Left colon (tissue), 2 donors: ENCODE results near the gene DHDDS. TPM values are rescaled to one million over a fixed set of nuclear protein-coding genes. Genes with fewer than 3 reads are reported as not detected.
"Not testable (repeated sequence)": the region's sequence is repeated elsewhere in the genome, so short reads cannot be mapped to it uniquely, and the experiment has no call there.

Source experiments
- ATAC-seq: fragments of 200-7000 bp; cut with Tn5 transposase; one replicate; pipeline ENCODE4 v1.9.1; 2020; ENCODE audit warnings: mild to moderate bottlenecking, moderate library complexity
- DNase-seq, 2 donors: peaks; one replicate each; pipeline ENCODE4 v3.0.0-alpha.2; 2020
- intact Hi-C, 2 donors: fragments of 100-400 bp; cut with DNase I in 1 of 2; cut with micrococcal nuclease in 1 of 2; formaldehyde crosslinking; loops; one replicate each; pipeline versions ENCODE4 v1.11.2 to v1.14.0; 2022; cut with DNase I, micrococcal nuclease
- long read RNA-seq: library from polyadenylated mRNA; unstranded; transcript quantifications from one replicate; pipeline ENCODE4 v2.0.0, GENCODE V29; 2021
- total RNA-seq, 2 donors: library from RNA; stranded (reverse); fragmentation: NEBNext Ultra II Directional; extraction: Animal tissue kit (Norgen Biotek cat#: 25700); gene quantifications; one replicate each; pipeline ENCODE4 v1.2.1, GENCODE V29; 2021
- donor health status: DM: no; HTN: no; CAD: no.
- donor health status: DM: yes; HTN: yes; CAD: no.

Gene DHDDS, protein sequence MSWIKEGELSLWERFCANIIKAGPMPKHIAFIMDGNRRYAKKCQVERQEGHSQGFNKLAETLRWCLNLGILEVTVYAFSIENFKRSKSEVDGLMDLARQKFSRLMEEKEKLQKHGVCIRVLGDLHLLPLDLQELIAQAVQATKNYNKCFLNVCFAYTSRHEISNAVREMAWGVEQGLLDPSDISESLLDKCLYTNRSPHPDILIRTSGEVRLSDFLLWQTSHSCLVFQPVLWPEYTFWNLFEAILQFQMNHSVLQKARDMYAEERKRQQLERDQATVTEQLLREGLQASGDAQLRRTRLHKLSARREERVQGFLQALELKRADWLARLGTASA
- 100 to 1,000 TPM; 124 to 126 TPM for total RNA-seq
- long read RNA-seq, transcript DHDDS-201 (9 exons, 1,403 nt) = major isoform, 17 of 103 reads
- long read RNA-seq, partial matches to known transcripts = 58 of 103 reads
- long read RNA-seq, other reads (novel, unspliced or antisense) = 23 of 103 reads

DNA sequence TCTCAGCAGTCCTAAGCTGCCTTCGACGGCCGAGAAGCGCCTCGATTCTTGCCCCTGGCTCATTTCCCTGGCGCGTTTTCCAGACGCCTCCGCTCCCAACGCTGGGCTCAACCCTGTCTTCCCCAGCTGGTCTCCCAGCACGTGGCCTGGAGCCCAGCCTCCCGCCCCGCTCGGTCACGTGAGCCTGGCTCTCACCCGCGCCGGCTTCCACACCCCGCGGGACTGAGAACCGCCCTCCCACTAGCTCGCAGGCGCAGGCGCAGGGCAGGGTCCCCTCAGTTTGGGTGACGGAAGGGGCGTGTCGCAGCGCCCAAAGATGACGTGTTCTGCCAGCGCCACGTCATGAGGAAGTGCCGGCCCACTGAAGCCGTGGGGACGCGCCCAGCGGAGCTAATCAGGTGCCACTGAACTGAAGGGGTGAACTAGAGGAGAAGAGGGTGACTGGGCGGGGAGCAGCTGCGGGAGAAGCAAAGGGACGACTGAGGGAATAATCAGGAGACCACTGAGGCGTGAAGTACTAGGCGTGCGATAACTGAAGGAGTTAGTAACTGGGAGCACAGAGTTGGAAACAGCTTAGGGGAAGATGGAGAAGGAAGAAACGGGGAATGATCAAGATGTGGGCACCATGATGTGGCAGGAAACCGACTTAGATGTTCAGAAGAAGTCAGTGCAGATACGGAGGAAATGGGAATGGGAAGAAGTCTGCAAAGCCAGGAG lies at the start of gene DHDDS:
DHDDS (plus strand) TSS at position 343 of the 717 bp plus-strand sequence. CDS start 625 bp downstream, outside the sequence.
- intact Hi-C loops = no loop called here
- DNase-seq (peak; percentile 98), ATAC-seq (peak; percentile 93)

DNA sequence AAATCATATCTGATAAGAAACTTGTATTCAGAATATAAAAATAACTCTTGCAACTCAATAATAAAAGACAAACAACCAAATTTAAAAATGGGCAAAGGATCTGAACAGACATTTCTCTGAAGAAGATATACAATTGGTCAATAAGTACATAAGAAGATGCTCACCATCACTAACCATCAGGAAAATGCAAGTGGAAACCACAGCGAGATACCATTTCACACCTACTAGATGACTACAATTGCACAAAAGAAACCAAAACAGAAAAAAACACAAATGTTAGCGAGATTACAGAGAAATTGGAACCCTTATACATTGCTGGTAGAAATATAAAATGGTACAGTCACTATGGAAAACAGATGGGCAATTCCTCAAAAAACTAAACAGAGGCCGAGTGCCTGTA lies 48.0 kb upstream of the DHDDS start:
- intact Hi-C loops = no loop called here
- ATAC-seq (no peak), DNase-seq (no peak)

DNA sequence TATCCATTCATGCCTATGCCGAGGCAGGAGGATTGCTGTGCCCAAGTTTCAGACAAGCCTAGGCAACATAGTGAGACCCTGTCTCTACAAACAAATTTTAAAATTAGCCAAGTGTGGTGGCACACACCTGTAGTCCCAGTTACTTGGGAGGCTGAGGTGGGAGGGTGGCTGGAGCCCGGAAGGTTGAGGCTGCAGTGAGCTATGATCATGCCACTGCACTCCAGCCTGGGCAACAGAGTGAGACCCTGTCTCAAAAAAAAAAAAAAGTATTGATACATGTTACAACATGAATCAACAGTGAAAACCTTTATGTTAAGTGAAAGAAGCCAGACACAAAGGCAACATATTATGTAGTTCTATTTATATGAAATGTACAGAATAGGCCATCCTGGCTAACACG lies 47.1 kb upstream of the DHDDS start:
- not testable (repeated sequence) for ATAC-seq, DNase-seq
- intact Hi-C loops = loop anchor here in 1 of 2 donors (5.0 kb wide), 1 partner anchor 323 kb away; no protein-coding TSS in a partner anchor

DNA sequence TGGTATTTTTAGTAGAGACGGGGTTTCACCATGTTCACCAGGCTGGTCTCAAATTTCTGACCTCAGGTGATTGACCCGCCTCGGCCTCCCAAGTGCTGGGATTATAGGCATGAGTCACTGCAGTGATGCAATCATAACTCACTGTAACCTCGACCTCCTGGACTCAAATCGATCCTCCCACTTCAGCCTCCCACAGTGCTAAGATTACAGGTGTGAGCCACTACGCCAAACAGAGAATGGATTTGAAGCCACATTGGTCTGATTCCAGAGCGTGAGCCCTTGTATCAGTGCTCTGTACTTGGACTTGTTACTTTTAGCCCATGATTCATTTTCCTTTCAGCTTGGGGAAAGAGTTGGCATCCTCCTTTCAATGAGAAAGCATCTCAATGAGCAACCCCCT lies 44.7 kb upstream of the DHDDS start:
- no peak for DNase-seq
- peak; percentile 84 for ATAC-seq
- intact Hi-C loops = loop anchor here in 1 of 2 donors (5.0 kb wide), 1 partner anchor 325 kb away; no protein-coding TSS in a partner anchor

DNA sequence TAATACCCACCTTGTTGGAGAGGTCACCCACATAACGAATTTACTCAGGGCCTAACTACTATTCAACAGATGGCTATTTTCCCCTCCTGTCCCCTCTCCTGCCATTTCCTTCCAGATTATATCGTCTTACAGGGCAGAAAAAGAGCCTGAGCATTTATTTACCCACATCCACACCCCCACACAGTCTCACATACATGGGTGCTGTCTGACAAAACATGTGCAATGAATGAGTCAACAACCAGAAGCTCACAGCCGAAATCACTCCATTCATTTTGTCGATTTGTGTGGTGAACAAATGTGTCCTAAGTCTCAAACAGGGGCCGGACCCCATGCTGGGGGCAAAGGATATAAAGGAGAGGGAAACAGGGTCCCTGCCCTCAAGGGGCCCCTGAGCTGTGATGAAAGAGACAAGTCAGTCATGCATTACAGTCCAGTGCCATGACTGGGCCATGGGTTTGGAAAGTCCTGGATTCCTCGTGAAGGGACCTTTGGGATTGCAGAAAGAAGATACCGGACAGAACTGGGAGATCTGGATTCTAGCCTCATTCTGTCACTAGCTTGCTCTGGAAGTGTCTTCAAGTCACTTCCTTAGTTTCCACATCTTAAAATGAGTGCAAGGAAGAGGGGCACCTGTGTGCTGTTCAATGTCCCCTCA lies 43.2 kb upstream of the DHDDS start:
- intact Hi-C loops = loop anchor here in 1 of 2 donors (5.0 kb wide), 1 partner anchor 327 kb away; no protein-coding TSS in a partner anchor
- no peak for ATAC-seq

DNA sequence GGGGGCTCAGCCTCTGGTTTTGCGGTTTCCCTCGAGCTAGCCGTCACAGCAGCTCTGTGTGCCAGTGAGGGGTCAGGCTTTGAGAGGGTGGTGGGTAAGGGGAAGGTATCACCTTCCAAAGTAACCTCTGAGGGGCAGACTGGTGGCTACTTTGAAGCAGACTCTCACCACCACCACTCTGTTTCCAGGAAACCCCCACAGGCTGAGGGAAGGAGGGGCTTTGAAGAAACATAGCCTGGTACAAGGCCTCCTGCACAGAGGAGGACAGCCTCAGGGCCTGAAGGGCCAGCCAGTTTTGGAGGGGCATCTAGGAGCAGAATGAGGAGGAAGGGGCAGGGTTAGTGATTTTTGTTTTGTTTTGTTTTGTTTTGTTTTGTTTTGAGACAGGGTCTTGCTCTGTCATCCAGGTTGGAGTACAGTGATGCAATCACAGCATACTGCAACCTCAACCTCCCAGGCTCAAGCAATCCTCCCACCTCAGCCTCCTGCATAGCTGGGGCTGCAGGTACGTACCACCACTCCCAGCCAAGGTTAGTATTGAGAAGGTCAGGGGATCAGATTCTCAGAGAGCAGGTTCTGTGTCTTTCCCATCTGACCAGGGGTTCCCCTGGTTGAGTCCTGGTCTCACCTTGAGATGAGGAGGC lies 42.4 kb upstream of the DHDDS start:
- intact Hi-C loops = loop anchor here in 1 of 2 donors (5.0 kb wide), 1 partner anchor 327 kb away; no protein-coding TSS in a partner anchor
- DNase-seq = no peak
- ATAC-seq = no peak

More for the DNA sequence above, 43.2 kb upstream of the DHDDS start:
- DNase-seq = no peak

DNA sequence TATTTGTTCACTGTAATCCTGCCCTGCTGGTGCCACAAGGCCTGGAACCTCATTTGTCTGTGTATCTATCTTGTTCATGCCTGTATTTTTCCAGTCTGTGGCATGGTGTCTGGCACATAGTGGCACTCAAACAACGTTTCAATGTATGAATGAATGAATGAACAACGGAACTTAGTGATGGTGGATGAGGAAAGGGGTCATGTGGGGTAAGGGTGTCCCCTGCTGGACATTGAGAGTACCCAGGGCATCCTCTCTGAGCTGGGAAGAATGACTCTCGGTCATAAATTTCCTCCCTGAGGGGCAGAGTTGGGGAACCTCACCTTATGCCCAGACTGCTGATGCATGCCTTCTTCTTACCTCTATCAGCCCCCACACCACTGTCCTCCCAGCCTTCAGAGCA lies 40.7 kb upstream of the DHDDS start:
- ATAC-seq = peak; percentile 44
- no peak for DNase-seq
- intact Hi-C loops = no loop called here

DNA sequence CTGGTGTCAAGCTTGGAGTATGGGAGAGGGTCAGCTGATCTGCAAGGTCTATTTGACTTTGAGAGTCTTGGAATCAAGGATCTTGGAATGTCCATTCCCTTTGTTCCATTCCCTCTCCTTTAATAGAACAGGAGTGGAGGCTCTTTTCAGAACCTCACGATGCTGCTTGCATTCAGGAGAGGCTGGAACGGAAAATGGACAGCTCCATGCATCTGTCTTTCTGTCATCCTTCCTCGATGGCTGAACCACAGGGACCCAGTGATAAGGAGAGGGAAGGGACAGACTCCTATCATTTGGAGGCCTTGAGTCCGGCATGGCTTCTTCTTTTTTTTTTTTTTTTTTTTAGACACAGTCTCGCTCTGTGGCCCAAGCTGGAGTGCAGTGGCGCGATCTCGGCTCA lies 36.4 kb upstream of the DHDDS start:
- intact Hi-C loops = no loop called here
- DNase-seq (no peak), ATAC-seq (no peak)

DNA sequence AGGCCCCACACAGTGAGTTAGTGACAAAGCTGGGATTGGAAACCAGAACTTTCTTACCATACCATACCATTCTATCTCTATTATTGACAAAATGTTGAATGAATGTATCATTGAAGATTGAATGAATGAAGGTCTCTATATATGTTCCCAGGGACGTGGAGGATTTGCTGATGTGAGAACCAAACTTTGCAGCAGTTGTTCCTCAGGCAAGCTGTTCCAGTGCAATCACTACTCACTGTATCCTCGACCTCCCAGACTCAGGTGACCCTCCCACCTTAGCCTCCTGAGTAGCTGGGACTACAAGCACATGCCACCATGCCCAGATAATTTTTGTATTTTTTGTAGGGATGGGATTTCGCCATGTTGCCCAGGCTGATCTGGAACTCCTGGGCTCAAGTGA lies 33.1 kb upstream of the DHDDS start:
- ATAC-seq (no peak), DNase-seq (no peak)
- intact Hi-C loops = no loop called here

DNA sequence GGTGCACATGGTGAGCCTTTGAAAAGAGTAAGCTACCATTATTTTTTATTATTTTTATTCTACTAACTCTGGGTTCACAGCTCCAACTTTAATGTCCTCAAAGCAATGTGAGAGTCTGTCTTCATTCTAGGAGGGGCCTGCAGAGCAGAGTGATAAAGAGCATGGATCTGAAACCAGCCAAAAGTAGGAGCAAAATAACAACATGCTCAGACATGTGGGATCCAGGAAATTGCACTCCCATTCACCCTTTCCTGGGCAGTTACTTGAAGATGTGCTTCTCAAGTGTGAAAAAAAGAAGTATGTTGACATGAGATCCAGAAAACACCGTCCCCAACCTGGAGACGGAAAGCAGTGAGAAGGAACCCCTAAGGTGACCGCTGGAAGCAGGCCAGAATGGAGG lies 30.2 kb upstream of the DHDDS start:
- intact Hi-C loops = no loop called here
- DNase-seq = no peak
- no peak for ATAC-seq

DNA sequence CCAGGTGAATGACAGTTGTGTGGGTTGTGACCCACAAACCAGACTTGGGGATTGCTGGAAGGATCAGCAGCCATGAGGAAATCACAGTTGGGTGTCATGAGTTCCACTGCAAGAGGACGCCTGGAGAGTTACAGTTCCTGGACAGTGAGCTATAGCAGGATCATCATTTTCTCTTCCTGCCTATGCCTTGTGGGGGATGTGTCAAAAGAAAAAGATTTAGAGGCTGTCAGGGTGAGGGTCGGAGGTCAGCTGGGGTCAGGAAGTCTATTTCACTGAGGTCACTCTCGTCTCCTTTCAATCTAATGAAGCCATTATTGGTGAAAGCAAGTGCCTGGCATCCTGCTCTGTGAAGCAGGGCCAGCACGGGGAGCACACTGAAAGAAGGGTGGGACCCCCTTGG lies 28.5 kb upstream of the DHDDS start:
- no peak for ATAC-seq
- intact Hi-C loops = no loop called here
- no peak for DNase-seq

DNA sequence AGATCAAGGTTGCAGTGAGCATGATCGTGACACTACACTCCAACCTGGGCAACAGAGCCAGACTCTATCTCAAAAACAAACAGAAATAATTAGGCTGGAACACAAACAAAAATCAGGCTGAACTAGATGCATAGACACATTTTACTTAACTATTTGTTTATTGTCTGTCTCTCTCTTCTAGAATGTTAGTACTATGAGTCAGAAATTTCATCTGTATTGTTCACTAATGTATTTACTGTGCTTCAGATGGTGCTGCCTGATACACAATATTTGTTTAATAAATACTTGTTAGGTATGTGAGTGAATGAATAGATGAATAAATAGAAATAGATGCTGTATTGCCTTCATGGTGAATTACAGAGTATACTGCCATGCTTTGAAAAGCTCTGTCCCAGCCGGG lies 27.5 kb upstream of the DHDDS start:
- intact Hi-C loops = no loop called here
- ATAC-seq (no peak), DNase-seq (no peak)

DNA sequence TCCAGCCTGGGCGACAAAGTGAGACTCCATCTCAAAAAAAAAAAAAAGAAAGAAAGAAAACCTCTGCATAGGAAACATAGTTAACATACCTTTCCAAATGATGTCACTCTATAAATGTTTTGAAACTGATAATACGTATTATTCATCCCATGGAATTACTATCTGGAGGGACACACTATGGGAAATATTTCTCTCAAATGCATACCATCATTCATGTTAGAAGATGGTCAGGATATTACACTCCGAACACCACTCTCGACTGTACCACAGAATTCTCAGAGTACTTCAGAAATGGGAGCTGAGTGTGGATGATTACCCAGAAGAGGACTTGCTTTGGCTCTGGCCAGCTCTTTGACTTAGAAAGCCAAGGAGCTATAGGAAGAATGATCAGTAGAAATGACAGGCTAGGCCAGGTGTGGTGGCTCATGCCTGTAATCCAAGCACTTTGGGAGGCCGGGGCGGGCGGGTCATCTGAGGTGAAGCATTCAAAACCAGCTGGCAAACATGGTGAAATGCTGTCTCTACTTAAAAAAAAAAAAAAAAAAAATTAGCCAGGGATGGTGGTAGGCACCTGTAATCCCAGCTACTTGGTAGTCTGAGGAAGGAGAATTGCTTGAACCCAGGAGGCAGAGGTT lies 26.7 kb upstream of the DHDDS start:
- intact Hi-C loops = no loop called here
- DNase-seq = no peak
- ATAC-seq = no peak

DNA sequence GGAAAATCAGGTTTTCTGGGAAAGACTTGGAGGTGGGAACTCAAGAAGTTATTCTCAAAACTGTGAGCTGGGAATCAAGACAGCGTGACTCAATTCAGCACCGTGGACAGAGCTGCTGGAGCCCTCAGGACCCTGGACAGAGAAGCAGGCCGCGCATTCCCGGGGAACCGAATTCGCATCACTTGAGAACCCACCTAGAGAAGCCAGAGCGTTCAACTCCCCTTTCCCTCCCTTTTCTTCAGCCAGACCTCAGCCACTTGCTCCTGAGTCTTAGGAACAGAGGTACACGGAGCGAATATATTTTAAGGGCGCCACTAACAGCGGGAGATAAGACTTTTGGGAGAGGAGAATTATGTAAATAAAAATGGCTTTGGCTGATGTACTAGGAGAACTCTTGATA lies 23.5 kb upstream of the DHDDS start:
- peak; percentile 81 for ATAC-seq
- intact Hi-C loops = no loop called here

DNA sequence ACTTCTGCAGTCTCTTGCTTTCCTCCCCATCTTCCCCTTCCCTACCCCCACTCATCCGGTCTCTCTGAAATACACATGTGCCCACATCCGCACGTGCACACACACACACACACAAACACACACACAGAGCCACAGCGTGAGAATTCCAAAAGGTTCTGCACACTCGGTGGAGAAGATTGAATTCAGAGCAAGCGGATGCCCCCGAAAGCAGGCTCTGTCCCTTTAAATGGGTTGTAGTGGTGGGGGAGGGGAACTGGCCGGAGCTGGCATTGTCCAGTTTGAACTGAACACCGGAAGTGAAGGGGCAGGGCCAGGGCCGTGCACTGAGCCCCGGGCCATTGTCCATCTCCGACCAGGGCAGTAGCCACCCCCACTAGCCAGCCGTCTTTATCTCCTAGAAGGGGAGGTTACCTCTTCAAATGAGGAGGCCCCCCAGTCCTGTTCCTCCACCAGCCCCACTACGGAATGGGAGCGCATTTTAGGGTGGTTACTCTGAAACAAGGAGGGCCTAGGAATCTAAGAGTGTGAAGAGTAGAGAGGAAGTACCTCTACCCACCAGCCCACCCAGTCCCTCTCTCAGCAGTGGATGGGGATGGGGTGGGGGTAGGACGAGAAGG lies 22.8 kb upstream of the DHDDS start:
- ATAC-seq = no peak
- no peak for DNase-seq

More for the DNA sequence above, 23.5 kb upstream of the DHDDS start:
- peak; percentile 30 to 74 for DNase-seq

DNA sequence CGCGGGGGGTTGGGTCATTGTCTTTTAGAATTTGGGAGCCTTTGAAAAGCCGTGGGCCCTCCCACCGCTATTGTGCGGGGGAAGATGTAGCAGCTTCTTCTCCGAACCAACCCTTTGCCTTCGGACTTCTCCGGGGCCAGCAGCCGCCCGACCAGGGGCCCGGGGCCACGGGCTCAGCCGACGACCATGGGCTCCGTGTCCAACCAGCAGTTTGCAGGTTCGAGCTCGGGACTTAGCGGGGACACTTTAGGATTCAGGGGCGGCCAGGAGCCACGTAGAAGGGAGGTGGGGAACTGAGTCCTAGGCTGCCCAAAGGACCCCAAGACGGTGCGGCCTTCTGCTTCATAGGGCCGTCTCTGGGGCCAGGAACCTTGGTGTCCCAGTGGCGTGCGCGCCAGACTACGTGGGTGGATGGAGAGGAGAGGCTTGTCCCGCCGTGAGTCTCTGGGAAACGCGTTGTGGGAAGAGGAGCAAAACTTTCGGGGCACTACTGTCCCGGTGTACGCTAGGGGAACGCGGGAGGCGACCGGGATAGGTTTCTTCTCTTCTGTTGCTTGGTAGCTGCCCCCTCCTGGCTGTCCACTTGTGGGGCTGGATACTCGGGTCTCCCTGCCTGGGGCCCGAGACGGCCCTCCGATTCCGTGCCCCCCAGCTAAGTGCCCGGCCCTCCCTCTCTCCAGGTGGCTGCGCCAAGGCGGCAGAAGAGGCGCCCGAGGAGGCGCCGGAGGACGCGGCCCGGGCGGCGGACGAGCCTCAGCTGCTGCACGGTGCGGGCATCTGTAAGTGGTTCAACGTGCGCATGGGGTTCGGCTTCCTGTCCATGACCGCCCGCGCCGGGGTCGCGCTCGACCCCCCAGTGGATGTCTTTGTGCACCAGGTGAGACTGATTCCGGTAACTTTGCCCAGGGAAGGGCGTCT lies 21.2 kb upstream of the DHDDS start, which contains the start of gene LIN28A:
LIN28A (plus strand) TSS at position 112 of the 918 bp plus-strand sequence; CDS start at position 187, 75 bp downstream.
- DNase-seq = no peak
- no peak for ATAC-seq
- intact Hi-C loops = no loop called here

More for the DNA sequence above, 22.8 kb upstream of the DHDDS start:
- intact Hi-C loops = no loop called here

DNA sequence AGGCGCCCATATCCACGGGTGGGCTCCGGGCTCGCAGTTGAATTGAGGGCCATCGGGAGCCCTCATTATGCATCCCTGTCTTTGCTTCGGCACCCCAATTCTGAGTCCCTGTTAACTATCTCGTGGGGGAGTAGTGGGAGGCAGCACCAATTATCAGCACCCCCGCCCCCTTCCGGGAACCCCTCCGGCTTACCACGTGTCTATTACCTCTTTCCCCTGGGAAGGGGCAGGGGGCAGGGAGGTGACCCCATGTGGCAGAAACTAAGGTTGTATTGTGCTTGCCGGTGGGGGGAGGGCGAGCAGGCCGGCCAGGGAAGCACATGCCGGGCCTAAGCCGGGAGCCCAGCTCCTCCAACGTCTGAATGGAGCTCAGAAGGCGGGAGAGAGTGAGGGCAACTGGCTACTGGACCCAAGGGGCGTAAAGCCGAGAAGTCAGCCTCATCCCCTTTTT lies 20.5 kb upstream of the DHDDS start:
- intact Hi-C loops = no loop called here
- ATAC-seq = no peak
- no peak for DNase-seq
